GM19351 (cell line): ENCODE results near the gene CCDC124.
"Not testable (repeated sequence)": the region's sequence is repeated elsewhere in the genome, so short reads cannot be mapped to it uniquely, and the experiment has no call there.

Experiments used
- ATAC-seq: cut with Tn5 transposase; IDR thresholded peaks from one replicate; pipeline ENCODE4 v1.9.1; 2021; ENCODE audit warnings: mild to moderate bottlenecking, moderate library complexity; ENCODE audit not compliant: unreplicated experiment

CCDC124 gene

GRCh38 chr19:17977488-17977887 lies 44.7 kb downstream of the CCDC124 start:
- no peak for ATAC-seq

- ATAC-seq = no peak
Observed at GRCh38 chr19:17981611-17982010, 48.8 kb downstream of the CCDC124 start.

GRCh38 chr19:17982430-17982829 lies 49.6 kb downstream of the CCDC124 start:
- no peak for ATAC-seq

- ATAC-seq = no peak
Observed at GRCh38 chr19:17985037-17985818, 52.4 kb downstream of the CCDC124 start.

GRCh38 chr19:17986569-17986968 lies 53.8 kb downstream of the CCDC124 start:
- not testable (repeated sequence) for ATAC-seq

GRCh38 chr19:17988161-17988560 lies 55.3 kb downstream of the CCDC124 start:
- ATAC-seq = no peak

- no peak for ATAC-seq
Observed at GRCh38 chr19:17989425-17990094, 56.7 kb downstream of the CCDC124 start.

- no peak for ATAC-seq
Observed at GRCh38 chr19:17993076-17993813, 60.4 kb downstream of the CCDC124 start.
